B cell (primary cell): ENCODE measurements around the gene TNN. TPM values are rescaled to one million over a fixed set of nuclear protein-coding genes. Genes with fewer than 3 reads are reported as not detected.

Source experiments
- ATAC-seq: fragments of 200-7000 bp; cut with Tn5 transposase; one replicate; pipeline ENCODE4 v1.10.0; 2021; ENCODE audit warnings: low read depth, mild to moderate bottlenecking, moderate number of reproducible peaks, moderate library complexity
- CTCF ChIA-PET: fragments of 350-600 bp; sonication (Branson Sonifier 250); formaldehyde crosslinking; loops from one replicate; lab custom pipeline; 2021; ENCODE audit warnings: antibody characterized with exemption, inconsistent platforms; lab: Charles Lee
- POLR2A ChIA-PET: fragments of 350-600 bp; sonication (Branson Sonifier 250); formaldehyde crosslinking; loops from one replicate; lab custom pipeline; 2021; ENCODE audit warnings: antibody characterized with exemption; lab: Charles Lee
- DNase-seq: peaks from one replicate; pipeline ENCODE4 v3.0.0; 2013
- H2AFZ ChIP-seq: 2 replicates; pipeline ENCODE4 v1.6.1; 2012; ENCODE audit warnings: mild to moderate bottlenecking, low read depth, low read length; ENCODE audit not compliant: insufficient read depth, poor library complexity, severe bottlenecking
- H3K27ac ChIP-seq, 2 donors: 1 replicate in 1 of 2; 2 replicates in 1 of 2; pipeline ENCODE4 v1.5.1; 2012 to 2013; ENCODE audit warnings: low read length in 2 of 2, mild to moderate bottlenecking in 2 of 2, moderate library complexity in 1 of 2
- H3K27me3 ChIP-seq, 4 experiments: fragments of 200-600 bp in 1 of 4; sonication (generic) in 1 of 4; replicated peaks in 1 of 4; 1 replicate in 2 of 4; 2 replicates in 2 of 4; pipeline versions ENCODE4 v1.6.1 to v1.7.0; 2013 to 2016; ENCODE audit warnings: low read length in 3 of 4, mild to moderate bottlenecking in 2 of 4, mixed read lengths in 1 of 4, moderate library complexity in 1 of 4; ENCODE audit not compliant: insufficient read depth in 4 of 4, control insufficient read depth in 3 of 4; ENCODE audit errors: control extremely low read depth in 1 of 4
- H3K36me3 ChIP-seq, 2 experiments: replicated peaks in 1 of 2; 1 replicate in 1 of 2; 2 replicates in 1 of 2; pipeline versions ENCODE4 v1.6.1 to v1.7.1; 2013; ENCODE audit warnings: low read length in 1 of 2; ENCODE audit not compliant: insufficient read depth in 2 of 2, control insufficient read depth in 1 of 2; ENCODE audit errors: control extremely low read depth in 1 of 2, extremely low read depth in 1 of 2
- H3K4me1 ChIP-seq, 2 donors: fragments of 200-600 bp in 1 of 2; sonication (generic) in 1 of 2; 1 replicate in 1 of 2; 2 replicates in 1 of 2; pipeline versions ENCODE4 v1.5.1 to v1.6.1; 2013 to 2017; ENCODE audit warnings: low read length in 2 of 2; ENCODE audit not compliant: control insufficient read depth in 2 of 2, insufficient read depth in 2 of 2
- H3K4me2 ChIP-seq: replicated peaks from 2 replicates; pipeline ENCODE3; 2012; ENCODE audit warnings: mild to moderate bottlenecking, low read depth, low read length; ENCODE audit not compliant: poor library complexity, severe bottlenecking
- H3K4me3 ChIP-seq, 5 experiments: fragments of 200-600 bp in 1 of 5; sonication (generic) in 1 of 5; 1 replicate in 3 of 5; 2 replicates in 2 of 5; pipeline versions ENCODE4 v1.5.1 to v1.7.0; 2011 to 2016; ENCODE audit warnings: low read length in 4 of 5, mild to moderate bottlenecking in 4 of 5, low read depth in 2 of 5, control low read depth in 1 of 5, moderate library complexity in 1 of 5; ENCODE audit not compliant: insufficient read depth in 1 of 5; ENCODE audit errors: control extremely low read depth in 1 of 5, extremely low read depth in 1 of 5
- H3K79me2 ChIP-seq: fragments of 200-600 bp; sonication (generic); one replicate; pipeline ENCODE4 v1.6.0; 2016; ENCODE audit warnings: low read length; ENCODE audit not compliant: control insufficient read depth, insufficient read depth
- H3K9ac ChIP-seq: fragments of 200-600 bp; sonication (generic); 2 replicates; pipeline ENCODE4 v1.6.1; 2017; ENCODE audit warnings: mild to moderate bottlenecking, low read length, moderate library complexity
- H3K9me3 ChIP-seq, 3 donors: one replicate each; pipeline versions ENCODE4 v1.6.1 to v1.7.1; 2013; ENCODE audit warnings: low read length in 2 of 3; ENCODE audit not compliant: control insufficient read depth in 2 of 3, insufficient read depth in 1 of 3; ENCODE audit errors: control extremely low read depth in 1 of 3
- H4K20me1 ChIP-seq: 2 replicates; pipeline ENCODE4 v1.6.0; 2012; ENCODE audit warnings: mild to moderate bottlenecking, low read length; ENCODE audit not compliant: insufficient read depth, control insufficient read depth, poor library complexity, severe bottlenecking
- H3K27ac Mint-ChIP-seq: one replicate; pipeline ENCODE4 v1.8.0; 2021; ENCODE audit warnings: mixed read lengths
- H3K27me3 Mint-ChIP-seq: one replicate; pipeline ENCODE4 v1.8.0; 2021; ENCODE audit warnings: mixed read lengths
- H3K4me1 Mint-ChIP-seq: one replicate; pipeline ENCODE4 v1.8.0; 2021; ENCODE audit warnings: mixed read lengths
- H3K4me3 Mint-ChIP-seq: one replicate; pipeline ENCODE4 v1.8.0; 2021; ENCODE audit warnings: mixed read lengths
- H3K9me3 Mint-ChIP-seq: one replicate; pipeline ENCODE4 v1.8.0; 2022; ENCODE audit warnings: mixed read lengths; ENCODE audit not compliant: insufficient read depth
- CTCF ChIP-seq: fragments of 200-600 bp; IDR thresholded peaks from one replicate; pipeline ENCODE4 v1.8.0; 2022; ENCODE audit warnings: antibody characterized with exemption, mild to moderate bottlenecking
- EZH2 ChIP-seq: IDR thresholded peaks from 2 replicates; pipeline ENCODE4 v1.6.1; 2012; ENCODE audit warnings: borderline replicate concordance, low read depth, mild to moderate bottlenecking, moderate library complexity, low read length; ENCODE audit not compliant: insufficient read depth, poor library complexity, severe bottlenecking
- WGBS: methylation state at CpG from one replicate; pipeline ENCODE4 v1.1.5; 2013; ENCODE audit warnings: missing lambda C conversion rate; ENCODE audit not compliant: insufficient coverage; 5-methylcytosine and 5-hydroxymethylcytosine counted together
- intact Hi-C: fragments of 100-400 bp; cut with micrococcal nuclease; formaldehyde crosslinking; loops from one replicate; pipeline ENCODE4 v1.10.0; 2022
- polyA plus RNA-seq: library from polyadenylated mRNA; depleted of rRNA; stranded (reverse); fragments of >200 nt; gene quantifications from 2 replicates; pipeline ENCODE4 v1.2.3, GENCODE V29; 2012
- total RNA-seq, 2 donors: library from RNA; stranded (reverse); fragments of 120-200 nt in 1 of 2; gene quantifications; 1 replicate in 1 of 2; 2 replicates in 1 of 2; pipeline versions ENCODE4 v1.2.3 to v1.2.4, GENCODE V29; 2013 to 2022

TNN gene
- total and polyA plus RNA-seq, 2 donors (not counting 1 experiment from before 2014, with no cell fraction given): not detected

GRCh38 chr1:175034775-175035174, 32.9 kb upstream of the TNN start:
- intact Hi-C loops: no loop called here
- Mint-ChIP-seq H3K4me1 (peaks cover 2% of the 10 kb centered on the region), H3K4me3 (no peak overlapping the region), H3K27me3 (peaks cover 19% of the 10 kb centered on the region), H3K9me3 (no peaks in the 10 kb centered on the region), H3K27ac (no peak overlapping the region)
- Histone ChIP-seq H4K20me1 (no peaks in the 10 kb centered on the region), H3K79me2 (no peaks in the 10 kb centered on the region), H3K4me3 (no peak overlapping the region), H3K9me3 (no peaks in the 10 kb centered on the region), H3K27ac (no peak overlapping the region), H3K4me2 (no peak overlapping the region), H3K27me3 (no peaks in the 10 kb centered on the region), H2AFZ (no peak overlapping the region), H3K4me1 (peaks cover 0 to 2% of the 10 kb centered on the region in 2 donors), H3K36me3 (no peaks in the 10 kb centered on the region), H3K9ac (no peak overlapping the region)
- TF ChIP-seq CTCF (no peak), EZH2 (no peak)
- ChIA-PET POLR2A (no interaction called here), CTCF (no interaction called here)
- no CpG with 5 or more reads among the region's 2 CpGs for WGBS
- DNase-seq: no peak
- ATAC-seq: no peak

GRCh38 chr1:175035865-175036264, 31.8 kb upstream of the TNN start:
- Mint-ChIP-seq H3K9me3 (no peaks in the 10 kb centered on the region), H3K4me1 (no peaks in the 10 kb centered on the region), H3K27ac (no peak overlapping the region), H3K27me3 (peaks cover 22% of the 10 kb centered on the region), H3K4me3 (no peak overlapping the region)
- no peak overlapping the region for H2AFZ ChIP-seq
- no peaks in the 10 kb centered on the region for H4K20me1 ChIP-seq
- no peaks in the 10 kb centered on the region for H3K79me2 ChIP-seq
- no peak overlapping the region for H3K27ac ChIP-seq
- no peak overlapping the region for H3K4me2 ChIP-seq
- ATAC-seq (no peak), DNase-seq (no peak)
- TF ChIP-seq EZH2 (no peak), CTCF (no peak)
- CTCF ChIA-PET: interaction anchor here (0.6 to 1.1 kb wide), 2 partner anchors 11 to 770 kb away, joined by 3 to 4 read pairs; no protein-coding TSS in a partner anchor
- POLR2A ChIA-PET: no interaction called here
- no peaks in the 10 kb centered on the region for H3K9me3 ChIP-seq
- H3K36me3 ChIP-seq: no peaks in the 10 kb centered on the region
- 100% methylated on average over 3 of the region's 6 CpGs for WGBS
- intact Hi-C loops: no loop called here
- H3K4me3 ChIP-seq: no peak overlapping the region
- no peaks in the 10 kb centered on the region for H3K4me1 ChIP-seq
- no peaks in the 10 kb centered on the region for H3K27me3 ChIP-seq
- H3K9ac ChIP-seq: no peak overlapping the region
